K562 (cell line): Measurements from ENCODE around the gene MS4A13. TPM values are rescaled to one million over a fixed set of nuclear protein-coding genes. Genes with fewer than 3 reads are reported as not detected.

Source experiments
- ATAC-seq: fragments of 200-7000 bp; cut with Tn5 transposase; 3 replicates; pipeline ENCODE4 v1.9.1; 2020; ENCODE audit warnings: moderate library complexity
- BruUV-seq: library from RNA; stranded (reverse); fragments of 400-500 nt; replicated peaks from 2 replicates; lab custom pipeline; 2021; lab: Mats Ljungman, UMichigan
- CTCF ChIA-PET: fragments of 300-600 bp; formaldehyde crosslinking; extraction: SDS; loops from one replicate; lab custom pipeline; 2021; ENCODE audit warnings: low intra/inter-chr PET ratio; lab: Yijun Ruan, JAX
- POLR2A ChIA-PET: fragments of 300-600, 350-650 bp; sonication (Branson Sonifier 250); formaldehyde crosslinking; extraction: SDS; loops from one replicate; lab custom pipeline; 2021; ENCODE audit warnings: antibody characterized with exemption, inconsistent platforms; lab: Yijun Ruan, JAX
- DNase-seq, 4 experiments: peaks; one replicate each; pipeline versions ENCODE4 v3.0.0 to v3.0.0-alpha.2; 2011 to 2018; ENCODE audit warnings: low spot score in 3 of 4, mixed read lengths in 3 of 4; ENCODE audit errors: extremely low read depth in 1 of 4
- FAIRE-seq: peaks from 2 replicates; lab custom pipeline; 2011; peaks lifted over from hg19 to GRCh38; lab: Jason Lieb, UNC
- H2AFZ ChIP-seq: 2 replicates; pipeline ENCODE4 v1.6.0; 2011; ENCODE audit warnings: low read depth, low read length, control low read depth, inconsistent platforms
- H3K27ac ChIP-seq: fragments of 200-600 bp; 3 replicates; pipeline ENCODE4 v1.8.0; 2011; ENCODE audit warnings: low read depth, mild to moderate bottlenecking, control low read depth, inconsistent platforms, low read length, moderate library complexity, mixed read lengths; ENCODE audit errors: extremely low read depth
- H3K27me3 ChIP-seq, 2 experiments: fragments of 300-600 bp in 1 of 2; 2 replicates in 1 of 2; 3 replicates in 1 of 2; pipeline versions ENCODE4 v1.6.0 to v1.8.0; 2011; ENCODE audit warnings: inconsistent platforms in 2 of 2, low read length in 2 of 2, mild to moderate bottlenecking in 1 of 2, mixed read lengths in 1 of 2, moderate library complexity in 1 of 2; ENCODE audit not compliant: control insufficient read depth in 2 of 2, insufficient read depth in 2 of 2
- H3K36me3 ChIP-seq: fragments of 300-600 bp; 3 replicates; pipeline ENCODE4 v1.8.0; 2011; ENCODE audit warnings: mild to moderate bottlenecking, low read length, inconsistent platforms; ENCODE audit not compliant: control insufficient read depth, insufficient read depth
- H3K4me1 ChIP-seq, 2 experiments: fragments of 200-600 bp in 1 of 2; replicated peaks in 1 of 2; 2 replicates in 1 of 2; 3 replicates in 1 of 2; pipeline versions ENCODE4 v1.5.1 to v1.8.0; 2011; ENCODE audit warnings: inconsistent platforms in 2 of 2, low read length in 2 of 2, mild to moderate bottlenecking in 1 of 2, mixed read lengths in 1 of 2, moderate library complexity in 1 of 2; ENCODE audit not compliant: control insufficient read depth in 2 of 2, insufficient read depth in 2 of 2
- H3K4me2 ChIP-seq: 2 replicates; pipeline ENCODE4 v1.6.1; 2011; ENCODE audit warnings: low read length, control low read depth, inconsistent platforms, mixed read lengths; ENCODE audit not compliant: insufficient read depth
- H3K4me3 ChIP-seq: fragments of 200-600 bp; sonication (generic), shearing (Covaris generic); 2 replicates; pipeline ENCODE4 v1.5.1; 2016; ENCODE audit warnings: control low read depth, inconsistent platforms
- H3K79me2 ChIP-seq: fragments of 200-600 bp; 3 replicates; pipeline ENCODE4 v1.8.0; 2011; ENCODE audit warnings: low read length, inconsistent platforms; ENCODE audit not compliant: control insufficient read depth, insufficient read depth
- H3K9ac ChIP-seq, 2 experiments: 2 replicates each; pipeline versions ENCODE4 v1.6.0 to v1.6.1; 2011; ENCODE audit warnings: low read depth in 2 of 2, low read length in 2 of 2, control low read depth in 1 of 2, inconsistent platforms in 1 of 2, mild to moderate bottlenecking in 1 of 2, mixed read lengths in 1 of 2; ENCODE audit not compliant: insufficient read depth in 1 of 2
- H3K9me1 ChIP-seq: one replicate; pipeline ENCODE4 v1.6.0; 2011; ENCODE audit warnings: inconsistent platforms, mild to moderate bottlenecking, low read length, moderate library complexity; ENCODE audit not compliant: control insufficient read depth, insufficient read depth
- H3K9me3 ChIP-seq: replicated peaks from 2 replicates; pipeline ENCODE4 v1.5.1; 2011; ENCODE audit warnings: low read depth, low read length, inconsistent platforms; ENCODE audit not compliant: control insufficient read depth, insufficient read depth
- H4K20me1 ChIP-seq: replicated peaks from 2 replicates; pipeline ENCODE4 v1.6.1; 2011; ENCODE audit warnings: low read length, inconsistent platforms, mixed read lengths; ENCODE audit not compliant: control insufficient read depth, insufficient read depth
- CREB1 ChIP-seq, 2 experiments: sonication (generic) in 1 of 2; formaldehyde crosslinking in 1 of 2; IDR thresholded peaks; 2 replicates each; pipeline versions ENCODE4 v1.6.1 to v1.8.0; 2012 to 2022; ENCODE audit warnings: inconsistent platforms in 1 of 2, mild to moderate bottlenecking in 1 of 2, missing genetic modification reagents in 1 of 2, moderate library complexity in 1 of 2
- LARP7 ChIP-seq: fragments of 450-650 bp; IDR thresholded peaks from 2 replicates; pipeline ENCODE4 v1.6.1; 2016
- NCOA6 ChIP-seq: fragments of 450-650 bp; IDR thresholded peaks from 2 replicates; pipeline ENCODE4 v1.6.1; 2017; ENCODE audit warnings: mild to moderate bottlenecking
- ZNF354B ChIP-seq: fragments of 250-450 bp; sonication (Bioruptor Pico); IDR thresholded peaks from 2 replicates; pipeline ENCODE4 v1.4.0; 2020
- WGBS: fragments of 100-300 bp; shearing (Covaris generic); methylation state at CpG from one replicate; pipeline ENCODE4 v1.1.6; 2016; ENCODE audit warnings: low coverage, mixed read lengths; ENCODE audit not compliant: insufficient coverage; ENCODE audit errors: missing lambda C conversion rate; 5-methylcytosine and 5-hydroxymethylcytosine counted together
- in situ Hi-C: fragments of 300-500 bp; cut with MboI; formaldehyde crosslinking; loops from 4 replicates; pipeline ENCODE4 v1.15.0; 2018; ENCODE audit warnings: inconsistent platforms, mixed read lengths
- intact Hi-C: fragments of 100-400 bp; cut with micrococcal nuclease; formaldehyde crosslinking; loops from 2 replicates; pipeline ENCODE4 v1.14.2; 2022
- polyA plus RNA-seq, 8 experiments: library from polyadenylated mRNA; depleted of rRNA in 4 of 8; stranded (reverse) in 5 of 8; unstranded in 3 of 8; fragments of >200 nt; fragmentation: Nextera tagmentation in 2 of 8; fragmentation: Illumina TruSeq in 1 of 8; extraction: Ambion mirVana in 2 of 8; extraction: Trizol in 1 of 8; gene quantifications; 2 replicates each; pipeline versions ENCODE4 v1.2.1 to v1.2.3, GENCODE V29; 2011 to 2014; ENCODE audit warnings: inconsistent platforms in 1 of 8, missing spikeins in 1 of 8
- total RNA-seq, 7 experiments: library from RNA; depleted of rRNA in 6 of 7; stranded (reverse); fragments of >200 nt in 6 of 7; fragmentation: Illumina TruSeq in 2 of 7; extraction: Trizol in 2 of 7; gene quantifications; 2 replicates each; pipeline versions ENCODE4 v1.2.1 to v1.2.3, GENCODE V29; 2011 to 2021; ENCODE audit warnings: low replicate concordance in 1 of 7
- TF ChIP-seq, protein P1 (sequence below): sonication (generic); formaldehyde crosslinking; IDR thresholded peaks from 2 replicates; pipeline ENCODE4 v1.5.0; 2020; ENCODE audit warnings: missing genetic modification reagents

Gene MS4A13
- total and polyA plus RNA-seq, 9 of the 15 experiments (the other 6 are each of a cell fraction or from before 2014, with no cell fraction given) = 0.15 to 0.43 (median 0.36) TPM; not detected in 6

DNA sequence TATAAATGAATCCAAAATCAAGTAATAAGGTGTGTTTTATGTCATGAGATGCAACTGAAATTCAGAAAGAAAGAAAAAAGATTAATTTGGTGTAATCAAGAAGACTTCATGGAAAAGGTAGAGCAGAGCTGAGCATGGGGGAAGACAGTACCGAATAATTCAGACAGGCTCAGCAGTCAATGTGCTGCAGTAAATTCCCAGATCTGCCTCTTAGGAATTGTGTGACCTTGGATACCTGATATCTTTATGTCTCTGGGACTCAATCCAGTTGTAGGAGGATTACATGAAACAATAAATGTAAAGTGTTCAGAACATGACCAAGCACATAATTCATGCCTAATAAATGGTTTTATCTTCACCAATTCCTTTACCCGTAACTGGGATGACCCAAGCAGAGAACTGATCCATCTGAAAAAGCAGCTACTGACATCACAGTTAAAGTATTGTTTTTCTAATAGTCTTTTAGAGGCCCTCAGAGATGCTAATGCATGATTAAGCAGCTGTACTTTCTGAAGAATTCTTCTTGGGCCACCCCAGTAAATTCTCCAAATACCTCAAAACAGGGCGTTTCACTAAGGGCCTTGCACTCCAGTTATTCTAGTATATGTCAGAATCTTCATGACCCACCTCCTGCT, 14.8 kb upstream of the MS4A13 start:
- Histone ChIP-seq H4K20me1 (no peaks in the 10 kb centered on the region), H3K9me1 (no peaks in the 10 kb centered on the region), H3K27ac (no peak overlapping the region), H3K4me2 (no peak overlapping the region), H3K9me3 (no peaks in the 10 kb centered on the region), H2AFZ (no peak overlapping the region), H3K4me3 (no peak overlapping the region), H3K9ac (no peak overlapping the region), H3K27me3 (peaks cover 0 to 5% of the 10 kb centered on the region in 2 experiments; a peak in 1 of 5 replicates), H3K36me3 (no peaks in the 10 kb centered on the region), H3K4me1 (no peaks in the 10 kb centered on the region), H3K79me2 (no peaks in the 10 kb centered on the region)
- no peak for TF ChIP-seq ZNF354B (CRISPR knock-in tag)
- TF ChIP-seq, protein P1, sequence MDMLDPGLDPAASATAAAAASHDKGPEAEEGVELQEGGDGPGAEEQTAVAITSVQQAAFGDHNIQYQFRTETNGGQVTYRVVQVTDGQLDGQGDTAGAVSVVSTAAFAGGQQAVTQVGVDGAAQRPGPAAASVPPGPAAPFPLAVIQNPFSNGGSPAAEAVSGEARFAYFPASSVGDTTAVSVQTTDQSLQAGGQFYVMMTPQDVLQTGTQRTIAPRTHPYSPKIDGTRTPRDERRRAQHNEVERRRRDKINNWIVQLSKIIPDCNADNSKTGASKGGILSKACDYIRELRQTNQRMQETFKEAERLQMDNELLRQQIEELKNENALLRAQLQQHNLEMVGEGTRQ (CRISPR knock-in tag) = no peak
- TF ChIP-seq NCOA6 = no peak
- no peak for TF ChIP-seq CREB1 (IDR thresholded peaks at IDR 0.05)
- TF ChIP-seq CREB1 (CRISPR knock-in tag; IDR thresholded peaks at IDR 0.05) = no peak
- TF ChIP-seq LARP7 = no peak
- DNase-seq (no peak), ATAC-seq (no peak), FAIRE-seq (no peak)
- intact Hi-C loops (no loop called here), in situ Hi-C loops (no loop called here)
- WGBS = 1% methylated on average over 3 of the region's 3 CpGs
- POLR2A ChIA-PET = interaction anchor here (0.7 kb wide), 1 partner anchor 1027 kb away, joined by 3 read pairs; no protein-coding TSS in a partner anchor
- CTCF ChIA-PET = no interaction called here
- no TSS peak for BruUV-seq
